Keratinocyte (primary cell): Measurements from ENCODE around the gene DUSP3. TPM values are rescaled to one million over a fixed set of nuclear protein-coding genes. Genes with fewer than 3 reads are reported as not detected.
"Not testable (repeated sequence)": the region's sequence is repeated elsewhere in the genome, so short reads cannot be mapped to it uniquely, and the experiment has no call there.

Source experiments
- DNase-seq: peaks from one replicate; pipeline ENCODE4 v3.0.0-alpha.2; 2011; ENCODE audit warnings: low read depth, missing footprints, low spot score
- FAIRE-seq: peaks from 2 replicates; lab custom pipeline; 2011; peaks lifted over from hg19 to GRCh38; lab: Jason Lieb, UNC
- H2AFZ ChIP-seq: 2 replicates; pipeline ENCODE4 v1.6.0; 2012; ENCODE audit warnings: low read length, control low read depth, inconsistent platforms; ENCODE audit not compliant: control insufficient read depth
- H3K27ac ChIP-seq: 2 replicates; pipeline ENCODE4 v1.5.1; 2011; ENCODE audit warnings: low read length; ENCODE audit not compliant: control insufficient read depth, insufficient read depth
- H3K27me3 ChIP-seq: 3 replicates; pipeline ENCODE4 v1.6.0; 2011; ENCODE audit warnings: low read length; ENCODE audit not compliant: control insufficient read depth, insufficient read depth; ENCODE audit errors: extremely low read depth
- H3K36me3 ChIP-seq, 2 experiments: 2 replicates in 1 of 2; 3 replicates in 1 of 2; pipeline ENCODE4 v1.5.1; 2011; ENCODE audit warnings: low read length in 2 of 2, mild to moderate bottlenecking in 1 of 2; ENCODE audit not compliant: control insufficient read depth in 2 of 2, insufficient read depth in 2 of 2; ENCODE audit errors: extremely low read depth in 1 of 2
- H3K4me1 ChIP-seq: 3 replicates; pipeline ENCODE4 v1.5.1; 2011; ENCODE audit warnings: low read length; ENCODE audit not compliant: control insufficient read depth, insufficient read depth; ENCODE audit errors: extremely low read depth
- H3K4me2 ChIP-seq: 3 replicates; pipeline ENCODE4 v1.6.0; 2011; ENCODE audit warnings: low read depth, low read length; ENCODE audit not compliant: control insufficient read depth, insufficient read depth; ENCODE audit errors: extremely low read depth
- H3K4me3 ChIP-seq, 3 experiments: fragments of 200-600 bp in 1 of 3; sonication (generic) in 1 of 3; 2 replicates in 2 of 3; 3 replicates in 1 of 3; pipeline ENCODE4 v1.5.1; 2011 to 2016; ENCODE audit warnings: low read length in 3 of 3, mild to moderate bottlenecking in 3 of 3, control low read depth in 2 of 3, inconsistent platforms in 1 of 3, low read depth in 1 of 3, mixed read lengths in 1 of 3, mixed run types in 1 of 3, moderate library complexity in 1 of 3; ENCODE audit not compliant: control insufficient read depth in 2 of 3, insufficient read depth in 2 of 3; ENCODE audit errors: extremely low read depth in 1 of 3
- H3K79me2 ChIP-seq: 2 replicates; pipeline ENCODE4 v1.6.0; 2012; ENCODE audit warnings: low read length; ENCODE audit not compliant: control insufficient read depth, insufficient read depth
- H3K9ac ChIP-seq: 3 replicates; pipeline ENCODE4 v1.6.0; 2011; ENCODE audit warnings: low read length; ENCODE audit not compliant: control insufficient read depth, insufficient read depth; ENCODE audit errors: extremely low read depth
- H3K9me1 ChIP-seq: 3 replicates; pipeline ENCODE4 v1.6.0; 2011; ENCODE audit warnings: low read length; ENCODE audit not compliant: control insufficient read depth, insufficient read depth; ENCODE audit errors: extremely low read depth
- H3K9me3 ChIP-seq: 2 replicates; pipeline ENCODE4 v1.5.1; 2012; ENCODE audit warnings: low read depth, low read length; ENCODE audit not compliant: control insufficient read depth
- H4K20me1 ChIP-seq: 3 replicates; pipeline ENCODE4 v1.6.0; 2011; ENCODE audit warnings: low read length; ENCODE audit not compliant: control insufficient read depth, insufficient read depth; ENCODE audit errors: extremely low read depth
- CTCF ChIP-seq, 3 experiments: IDR thresholded peaks in 1 of 3; conservative IDR thresholded peaks in 1 of 3; optimal IDR thresholded peaks in 1 of 3; 2 replicates in 2 of 3; 3 replicates in 1 of 3; pipeline versions ENCODE3 to v1.5.1; 2011; ENCODE audit warnings: low read length in 3 of 3, mild to moderate bottlenecking in 3 of 3, moderate library complexity in 2 of 3, control low read depth in 1 of 3, inconsistent platforms in 1 of 3; ENCODE audit not compliant: insufficient read depth in 2 of 3; ENCODE audit errors: extremely low read depth in 1 of 3
- EZH2 ChIP-seq: IDR thresholded peaks from one replicate; pipeline ENCODE4 v1.6.1; 2012; ENCODE audit warnings: inconsistent platforms, mild to moderate bottlenecking, low read length, moderate library complexity
- dilution Hi-C: fragments of 300-500 bp; cut with MboI; formaldehyde crosslinking; loops from one replicate; pipeline ENCODE4 v1.7.0; 2020; ENCODE audit warnings: low sequenced_read_pairs; ENCODE audit not compliant: extremely low pct_ligation_motif_present
- polyA plus RNA-seq, 5 experiments: library from polyadenylated mRNA; depleted of rRNA in 3 of 5; stranded (reverse) in 3 of 5; stranded (forward) in 1 of 5; unstranded in 1 of 5; fragments of >200 nt; gene quantifications; 1 replicate in 1 of 5; 2 replicates in 3 of 5; 3 replicates in 1 of 5; pipeline versions ENCODE4 v1.2.1 to v1.2.3, GENCODE V29; 2011 to 2012; ENCODE audit warnings: missing spikeins in 2 of 5, low read depth in 1 of 5, low replicate concordance in 1 of 5

DUSP3 gene
- polyA plus RNA-seq, 1 donor (not counting 4 experiments of a cell fraction or from before 2014, with no cell fraction given): 39.2 TPM

GRCh38 chr17:43799047-43799446 is 20.3 kb upstream of the DUSP3 start:
- Histone ChIP-seq H3K9me1 (no peaks in the 10 kb centered on the region), H3K4me3 (no peak overlapping the region), H3K4me2 (no peak overlapping the region), H3K36me3 (peaks cover 0 to 3% of the 10 kb centered on the region in 2 experiments), H3K9me3 (no peaks in the 10 kb centered on the region), H2AFZ (no peak overlapping the region), H3K27ac (no peak overlapping the region), H4K20me1 (no peaks in the 10 kb centered on the region), H3K27me3 (no peaks in the 10 kb centered on the region), H3K9ac (no peak overlapping the region), H3K4me1 (no peaks in the 10 kb centered on the region), H3K79me2 (no peaks in the 10 kb centered on the region)
- dilution Hi-C loops: no loop called here
- TF ChIP-seq EZH2 (no peak), CTCF (optimal IDR thresholded peaks at IDR 0.05 in 1 of 3, IDR thresholded peaks at IDR 0.05 in 1 of 3, conservative IDR thresholded peaks at IDR 0.05 in 1 of 3; ENCODE audit: extremely low read depth in 1 of 3, insufficient read depth in 2 of 3, low read length in 3 of 3) (no peak)
- FAIRE-seq: no peak
- DNase-seq: no peak

GRCh38 chr17:43798024-43798423 is 19.2 kb upstream of the DUSP3 start:
- not testable (repeated sequence) for FAIRE-seq

GRCh38 chr17:43792668-43793067 is 13.9 kb upstream of the DUSP3 start:
- H2AFZ ChIP-seq, H3K27ac ChIP-seq, H3K4me1 ChIP-seq, H3K9me3 ChIP-seq, H3K4me3 ChIP-seq, H3K79me2 ChIP-seq, dilution Hi-C loops, H3K9ac ChIP-seq, H4K20me1 ChIP-seq, H3K9me1 ChIP-seq, FAIRE-seq, DNase-seq, H3K4me2 ChIP-seq, H3K27me3 ChIP-seq, H3K36me3 ChIP-seq: not testable (repeated sequence)

More at GRCh38 chr17:43798024-43798423, 19.2 kb upstream of the DUSP3 start:
- H3K9ac ChIP-seq, H4K20me1 ChIP-seq, H3K4me2 ChIP-seq, H3K79me2 ChIP-seq, H3K27ac ChIP-seq, H3K9me3 ChIP-seq, H3K36me3 ChIP-seq, DNase-seq, H3K9me1 ChIP-seq, dilution Hi-C loops, H3K4me3 ChIP-seq, H3K27me3 ChIP-seq, H2AFZ ChIP-seq, H3K4me1 ChIP-seq: not testable (repeated sequence)
